Neutrophil (primary cell): ENCODE measurements around the gene VPS51.
A peak's percentile ranks its signal among the peaks of the same experiment; 100 is the strongest.

Experiments
- H3K27ac ChIP-seq: fragments of 200-600 bp; sonication (generic); 2 replicates; pipeline ENCODE4 v1.5.1; 2016; ENCODE audit warnings: mild to moderate bottlenecking, moderate library complexity
- H3K27me3 ChIP-seq: fragments of 200-600 bp; sonication (generic); 2 replicates; pipeline ENCODE4 v1.6.0; 2016; ENCODE audit warnings: mild to moderate bottlenecking
- H3K36me3 ChIP-seq: fragments of 200-600 bp; sonication (generic); 2 replicates; pipeline ENCODE4 v1.5.1; 2017
- H3K4me1 ChIP-seq, 2 experiments: fragments of 200-600 bp in 1 of 2; sonication (generic) in 1 of 2; 1 replicate in 1 of 2; 2 replicates in 1 of 2; pipeline versions ENCODE4 v1.5.1 to v1.6.1; 2013 to 2016; ENCODE audit warnings: low read depth in 1 of 2, low read length in 1 of 2, mild to moderate bottlenecking in 1 of 2, moderate library complexity in 1 of 2; ENCODE audit not compliant: control insufficient read depth in 1 of 2, insufficient read depth in 1 of 2
- H3K4me3 ChIP-seq, 2 experiments: fragments of 200-600 bp in 1 of 2; sonication (generic) in 1 of 2; 1 replicate in 1 of 2; 2 replicates in 1 of 2; pipeline ENCODE4 v1.5.1; 2013 to 2016; ENCODE audit warnings: low read depth in 1 of 2, low read length in 1 of 2, mild to moderate bottlenecking in 1 of 2, moderate library complexity in 1 of 2
- H3K9me3 ChIP-seq: fragments of 200-600 bp; sonication (generic); 2 replicates; pipeline ENCODE4 v1.5.1; 2016
- TF ChIP-seq, protein P1 (sequence below): fragments of 200-600 bp; sonication (generic); IDR thresholded peaks from 2 replicates; pipeline ENCODE4 v1.5.1; 2016; ENCODE audit warnings: antibody characterized with exemption

The VPS51 gene

DNA sequence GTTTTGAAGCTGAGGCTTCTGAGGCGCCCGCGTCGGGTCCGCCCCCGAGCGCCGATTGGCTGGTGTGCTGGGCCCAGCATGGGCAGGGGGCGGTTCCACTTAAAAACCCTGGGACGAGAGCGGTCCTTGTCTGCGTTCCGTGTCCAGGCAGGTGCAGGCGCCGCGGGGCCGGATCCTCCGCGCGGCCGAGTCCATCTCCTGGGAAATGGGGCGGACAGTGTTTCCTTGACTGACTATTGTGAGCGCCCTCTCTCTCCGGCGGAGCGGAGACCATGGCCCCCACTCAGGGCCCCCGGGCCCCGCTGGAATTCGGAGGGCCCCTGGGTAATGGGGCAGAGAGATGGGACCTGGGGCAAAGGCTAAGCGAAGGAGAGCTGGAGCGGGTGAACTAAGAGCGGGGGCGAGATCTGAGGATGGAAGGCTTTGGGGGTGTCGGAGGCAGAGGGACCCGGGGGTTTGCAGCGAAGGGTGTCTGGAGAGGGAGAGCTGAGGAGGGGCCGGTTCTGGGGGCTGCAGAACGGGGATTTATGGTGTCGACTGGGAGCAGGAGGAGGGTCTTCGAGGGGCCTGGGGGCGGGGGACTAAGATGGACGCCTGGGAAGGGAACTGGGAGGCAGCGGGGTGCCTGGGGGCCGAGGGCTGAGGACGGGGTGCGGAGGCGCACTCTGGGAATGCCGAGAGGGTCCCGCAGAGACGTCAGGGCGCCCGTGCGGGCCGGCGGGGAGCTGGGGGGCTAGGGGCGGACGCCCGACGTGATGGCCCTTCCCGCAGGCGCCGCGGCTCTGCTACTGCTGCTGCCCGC lies 15.9 kb downstream of the VPS51 start, which contains the start of gene TM7SF2:
TSS of gene TM7SF2 (plus strand) at position 129 of the 802 bp plus-strand sequence. CDS start at position 273, 144 bp downstream.
- peak within 1 kb of the TSS; percentile 64 for H3K27ac ChIP-seq
- peaks cover 29% of the 10 kb centered on the region for H3K27me3 ChIP-seq
- H3K4me3 ChIP-seq, result peak within 1 kb of the TSS; percentile 65 to 75
- peaks cover 30% of the 10 kb centered on the region for H3K36me3 ChIP-seq
- H3K9me3 ChIP-seq, result no peaks in the 10 kb centered on the region
- TF ChIP-seq, protein P1, sequence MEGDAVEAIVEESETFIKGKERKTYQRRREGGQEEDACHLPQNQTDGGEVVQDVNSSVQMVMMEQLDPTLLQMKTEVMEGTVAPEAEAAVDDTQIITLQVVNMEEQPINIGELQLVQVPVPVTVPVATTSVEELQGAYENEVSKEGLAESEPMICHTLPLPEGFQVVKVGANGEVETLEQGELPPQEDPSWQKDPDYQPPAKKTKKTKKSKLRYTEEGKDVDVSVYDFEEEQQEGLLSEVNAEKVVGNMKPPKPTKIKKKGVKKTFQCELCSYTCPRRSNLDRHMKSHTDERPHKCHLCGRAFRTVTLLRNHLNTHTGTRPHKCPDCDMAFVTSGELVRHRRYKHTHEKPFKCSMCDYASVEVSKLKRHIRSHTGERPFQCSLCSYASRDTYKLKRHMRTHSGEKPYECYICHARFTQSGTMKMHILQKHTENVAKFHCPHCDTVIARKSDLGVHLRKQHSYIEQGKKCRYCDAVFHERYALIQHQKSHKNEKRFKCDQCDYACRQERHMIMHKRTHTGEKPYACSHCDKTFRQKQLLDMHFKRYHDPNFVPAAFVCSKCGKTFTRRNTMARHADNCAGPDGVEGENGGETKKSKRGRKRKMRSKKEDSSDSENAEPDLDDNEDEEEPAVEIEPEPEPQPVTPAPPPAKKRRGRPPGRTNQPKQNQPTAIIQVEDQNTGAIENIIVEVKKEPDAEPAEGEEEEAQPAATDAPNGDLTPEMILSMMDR, result peak; percentile 40
- H3K4me1 ChIP-seq, result peaks cover 43% of the 10 kb centered on the region in 2 experiments

DNA sequence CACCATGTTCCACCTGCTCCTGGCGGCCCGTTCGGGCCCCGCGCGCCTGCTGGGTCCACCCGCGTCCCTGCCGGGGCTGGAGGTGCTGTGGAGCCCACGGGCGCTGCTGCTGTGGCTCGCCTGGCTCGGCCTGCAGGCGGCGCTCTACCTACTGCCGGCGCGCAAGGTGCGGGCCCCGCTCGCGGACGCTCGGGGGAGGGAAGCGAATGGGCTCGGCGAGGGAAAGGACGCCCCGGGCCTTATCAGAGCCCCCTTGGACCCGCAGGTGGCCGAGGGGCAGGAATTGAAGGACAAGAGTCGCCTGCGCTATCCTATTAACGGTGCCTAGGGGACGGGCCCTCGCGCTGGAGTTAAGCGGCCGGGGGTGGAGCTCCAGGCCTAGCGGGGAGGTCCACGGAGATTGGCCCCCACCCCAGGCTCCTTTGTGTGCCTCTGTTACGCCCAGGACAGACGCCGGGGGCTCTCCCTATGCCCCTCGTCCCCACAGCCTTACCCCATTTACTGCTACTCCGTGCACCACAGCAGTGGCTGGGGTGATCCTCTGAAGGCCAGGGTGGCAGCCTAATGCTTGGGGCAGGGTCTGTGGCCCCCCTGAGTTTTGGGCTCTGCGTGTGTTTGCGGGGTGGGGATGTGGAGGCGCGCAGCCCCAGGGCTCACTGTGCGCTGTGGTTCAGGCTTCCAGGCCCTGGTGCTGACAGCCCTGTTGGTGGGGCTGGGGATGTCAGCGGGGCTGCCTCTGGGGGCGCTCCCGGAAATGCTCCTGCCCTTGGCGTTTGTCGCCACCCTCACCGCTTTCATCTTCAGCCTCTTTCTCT lies 16.7 kb downstream of the VPS51 start:
- Histone ChIP-seq H3K36me3 (peaks cover 24% of the 10 kb centered on the region), H3K4me3 (peak overlapping the region; percentile 65 to 75), H3K27ac (no peak overlapping the region), H3K27me3 (peaks cover 29% of the 10 kb centered on the region), H3K9me3 (no peaks in the 10 kb centered on the region), H3K4me1 (peaks cover 48% of the 10 kb centered on the region in 2 experiments)
- TF ChIP-seq, protein P1, result peak; percentile 77

DNA sequence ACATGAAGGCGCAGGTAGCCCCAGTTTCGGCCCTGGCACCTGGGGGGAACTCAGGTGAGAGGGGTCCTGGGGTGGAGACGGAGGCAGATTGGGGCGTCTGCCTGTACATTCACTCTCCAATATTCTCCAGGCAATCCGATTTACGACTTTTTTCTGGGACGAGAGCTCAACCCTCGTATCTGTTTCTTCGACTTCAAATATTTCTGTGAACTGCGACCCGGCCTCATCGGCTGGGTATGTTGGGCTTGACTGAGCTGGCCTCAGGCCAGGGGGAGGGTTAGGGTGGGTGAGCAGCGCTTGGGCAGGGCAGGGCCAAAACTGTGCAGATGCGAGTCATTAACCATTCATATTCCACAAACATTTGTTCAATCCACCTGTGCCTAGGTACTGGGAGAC lies 17.3 kb downstream of the VPS51 start:
- peak overlapping the region in 1 of 2 experiments; percentile 75 for H3K4me3 ChIP-seq
- H3K36me3 ChIP-seq, result peaks cover 23% of the 10 kb centered on the region
- TF ChIP-seq, protein P1, result no peak
- H3K4me1 ChIP-seq, result peaks cover 54% of the 10 kb centered on the region in 2 experiments
- H3K9me3 ChIP-seq, result no peaks in the 10 kb centered on the region
- H3K27ac ChIP-seq, result no peak overlapping the region
- peaks cover 29% of the 10 kb centered on the region for H3K27me3 ChIP-seq

DNA sequence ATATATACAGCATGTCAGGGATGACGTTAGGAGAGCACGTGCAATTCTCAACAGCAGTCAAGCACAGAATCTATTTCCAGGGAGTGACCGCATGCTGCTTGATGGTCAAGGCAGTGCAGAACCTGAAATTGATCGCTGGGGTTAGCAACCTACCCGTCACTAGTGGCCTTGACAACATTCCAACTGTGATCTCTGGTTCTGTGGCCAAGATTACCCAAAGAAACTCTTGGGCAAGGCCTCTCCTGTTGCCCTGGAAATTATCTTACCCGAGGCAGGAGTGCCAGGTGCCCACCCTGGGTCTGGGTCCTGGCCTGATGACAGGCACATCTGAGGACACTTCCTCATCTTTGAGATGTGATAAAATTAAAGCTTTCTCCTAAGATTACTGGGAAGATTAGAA lies 17.8 kb downstream of the VPS51 start:
- no peak overlapping the region for H3K27ac ChIP-seq
- H3K9me3 ChIP-seq, result no peaks in the 10 kb centered on the region
- peaks cover 23% of the 10 kb centered on the region for H3K36me3 ChIP-seq
- H3K4me3 ChIP-seq, result no peak overlapping the region
- peaks cover 55 to 56% of the 10 kb centered on the region in 2 experiments for H3K4me1 ChIP-seq
- TF ChIP-seq, protein P1, result no peak
- peaks cover 29% of the 10 kb centered on the region for H3K27me3 ChIP-seq

DNA sequence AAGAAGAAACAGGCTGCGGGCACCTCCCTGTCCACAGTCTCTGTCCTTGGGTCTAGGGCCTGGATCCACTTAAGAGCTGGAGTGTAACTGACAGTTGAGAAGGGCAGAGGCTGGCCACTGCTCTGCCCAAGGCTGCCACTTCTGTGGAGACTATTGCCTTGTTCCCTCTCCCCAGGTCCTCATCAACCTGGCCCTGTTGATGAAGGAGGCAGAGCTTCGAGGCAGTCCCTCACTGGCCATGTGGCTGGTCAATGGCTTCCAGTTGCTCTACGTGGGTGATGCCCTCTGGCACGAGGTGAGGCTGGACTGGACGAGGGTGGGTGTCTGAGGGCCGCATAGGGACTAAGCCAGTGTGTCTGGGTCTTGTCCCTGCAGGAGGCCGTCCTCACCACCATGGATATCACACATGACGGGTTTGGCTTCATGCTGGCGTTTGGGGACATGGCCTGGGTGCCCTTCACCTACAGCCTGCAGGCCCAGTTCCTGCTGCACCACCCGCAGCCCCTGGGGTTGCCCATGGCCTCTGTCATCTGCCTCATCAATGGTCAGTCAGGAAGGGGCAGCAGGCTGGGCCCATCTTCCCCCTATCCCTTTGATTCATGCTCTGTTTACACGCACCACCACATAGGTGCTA lies 18.6 kb downstream of the VPS51 start:
- Histone ChIP-seq H3K27me3 (peaks cover 29% of the 10 kb centered on the region), H3K36me3 (peaks cover 23% of the 10 kb centered on the region), H3K9me3 (no peaks in the 10 kb centered on the region), H3K27ac (no peak overlapping the region), H3K4me3 (no peak overlapping the region), H3K4me1 (peaks cover 55 to 57% of the 10 kb centered on the region in 2 experiments)
- TF ChIP-seq, protein P1, result no peak
